KG1 (cell line): ENCODE data around the gene ULK4.
"Not testable (repeated sequence)": the region's sequence is repeated elsewhere in the genome, so short reads cannot be mapped to it uniquely, and the experiment has no call there.

Experiments
- DNase-seq: peaks from one replicate; lab custom pipeline; 2025; lab: John Stamatoyannopoulos, UW

The ULK4 gene

DNA sequence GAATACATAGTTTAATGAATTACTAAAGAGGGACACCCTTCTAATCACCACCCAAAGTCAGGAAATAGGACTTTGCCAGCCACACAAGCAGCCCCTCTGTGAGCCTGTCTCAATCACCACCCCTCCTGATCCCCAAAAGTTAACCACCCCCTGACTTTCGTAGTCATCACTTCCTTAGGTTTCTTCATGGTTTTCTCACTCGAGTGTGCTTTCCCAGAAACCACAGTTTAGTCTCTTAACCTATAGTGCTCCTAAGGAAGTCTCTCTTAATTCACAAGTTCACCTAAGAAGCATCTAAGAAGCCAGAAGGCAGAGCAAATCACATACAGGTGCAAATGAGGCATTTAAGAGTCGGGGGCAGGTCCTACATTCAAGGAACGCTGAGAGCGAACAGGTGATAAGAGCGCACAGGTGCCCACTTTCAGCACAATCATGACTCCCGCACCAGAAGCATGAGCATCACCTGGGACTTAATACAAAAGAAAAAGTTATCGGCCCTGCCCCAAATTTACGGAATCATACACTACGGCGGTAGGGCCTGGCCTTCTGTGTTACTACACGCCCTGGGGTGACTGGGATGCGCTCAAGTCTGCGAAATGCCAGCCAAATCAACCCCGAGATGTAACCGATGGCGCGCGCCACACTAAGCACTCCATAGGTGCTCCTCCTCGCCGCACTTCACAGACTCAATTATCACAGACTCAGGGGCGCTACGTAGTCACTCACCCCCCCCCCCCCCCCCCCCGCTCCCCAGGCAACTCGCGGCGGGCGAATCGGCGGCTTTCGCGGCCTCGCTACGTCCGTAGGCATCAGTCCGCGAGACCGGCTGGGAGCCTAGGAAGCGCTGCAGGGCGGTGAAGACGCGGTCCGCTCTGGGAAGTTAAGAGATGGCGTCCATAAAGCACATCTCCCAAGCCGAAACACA lies 815 bp downstream of the ULK4 start:
- DNase-seq, result peak; percentile 56

DNA sequence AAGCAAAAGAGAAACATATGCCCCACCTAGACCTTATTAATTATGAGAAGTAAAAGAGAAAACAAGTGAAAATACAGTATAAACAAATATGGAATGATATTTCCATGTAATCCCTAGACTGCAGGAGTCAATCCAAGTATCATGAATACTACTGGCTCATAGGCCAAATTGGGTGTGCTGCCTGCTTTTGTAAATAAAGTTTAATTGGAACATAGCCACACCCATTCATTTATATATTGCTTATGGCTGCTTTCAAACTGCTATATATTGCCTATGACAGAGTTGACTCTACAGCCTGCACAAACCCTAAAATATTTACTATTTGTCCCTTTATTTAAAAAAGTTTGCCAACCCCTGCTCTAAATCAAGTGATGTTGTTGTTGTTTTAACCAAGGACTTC lies 5.3 kb downstream of the ULK4 start:
- DNase-seq, result no peak

- DNase-seq, result no peak
These were observed 6.7 kb downstream of the ULK4 start for GRCh38 chr3:41955192-41955591.

DNA sequence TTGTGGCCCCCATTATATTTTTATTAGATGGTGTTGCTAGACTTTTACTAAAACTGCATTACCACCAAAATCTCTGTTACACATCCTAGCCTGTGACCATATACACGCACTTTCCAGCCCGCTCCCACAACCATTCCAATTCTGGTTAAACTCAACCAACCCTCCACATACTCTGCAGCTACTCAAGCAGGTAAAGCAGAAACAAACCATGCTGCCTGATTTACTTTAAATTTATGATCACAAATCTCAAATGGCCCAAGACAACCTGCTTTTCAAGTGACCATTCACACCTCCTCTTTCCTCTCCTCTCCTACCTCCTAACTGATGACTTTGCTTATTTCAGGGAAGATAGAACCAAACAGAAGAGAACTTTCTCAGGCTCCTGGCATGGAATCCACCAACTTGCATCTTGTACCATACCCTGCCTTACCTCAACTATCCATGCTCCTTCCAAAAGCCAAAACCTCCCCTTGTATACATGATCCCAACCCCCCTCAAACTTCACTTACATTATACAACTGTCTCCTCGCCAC lies 18.5 kb downstream of the ULK4 start:
- no peak for DNase-seq

GRCh38 chr3:41940393-41940792 lies 21.5 kb downstream of the ULK4 start:
- DNase-seq, result no peak

GRCh38 chr3:41936384-41936783 lies 25.5 kb downstream of the ULK4 start:
- DNase-seq, result no peak

- DNase-seq, result no peak
These were observed 28.7 kb downstream of the ULK4 start for GRCh38 chr3:41933154-41933676.

- no peak for DNase-seq
These were observed 29.4 kb downstream of the ULK4 start for GRCh38 chr3:41932464-41932863.

GRCh38 chr3:41920406-41920965 lies 41.4 kb downstream of the ULK4 start:
- no peak for DNase-seq

GRCh38 chr3:41915353-41915752 lies 46.5 kb downstream of the ULK4 start:
- DNase-seq, result no peak

GRCh38 chr3:41912280-41912679 lies 49.6 kb downstream of the ULK4 start:
- DNase-seq, result no peak

- no peak for DNase-seq
These were observed 54.4 kb downstream of the ULK4 start for GRCh38 chr3:41907330-41908073.

- no peak for DNase-seq
These were observed 61.6 kb downstream of the ULK4 start for GRCh38 chr3:41900265-41900664.

GRCh38 chr3:41898631-41899030 lies 63.3 kb downstream of the ULK4 start:
- no peak for DNase-seq

- DNase-seq, result no peak
These were observed 67.9 kb downstream of the ULK4 start for GRCh38 chr3:41893977-41894376.

- no peak for DNase-seq
These were observed 73.4 kb downstream of the ULK4 start for GRCh38 chr3:41888368-41889076.

DNA sequence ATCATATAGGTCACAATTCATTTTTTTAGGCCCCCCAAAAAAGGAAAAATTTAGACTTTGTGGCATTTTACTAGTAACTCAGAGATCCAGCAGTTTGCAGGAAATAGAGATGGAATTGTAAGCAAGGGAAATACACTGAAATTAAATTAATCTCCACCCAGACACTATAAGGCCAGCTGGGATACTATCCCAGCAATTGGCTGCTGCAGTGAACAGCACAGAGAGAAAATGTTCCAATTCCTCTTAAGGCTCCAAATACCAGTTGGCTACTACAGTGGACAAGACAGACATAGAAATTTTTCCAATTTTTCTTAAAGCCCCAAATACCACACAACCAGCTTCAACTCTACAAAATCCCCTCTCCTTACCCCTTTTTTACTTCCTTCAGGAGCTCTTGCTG lies 78.9 kb downstream of the ULK4 start:
- no peak for DNase-seq

DNA sequence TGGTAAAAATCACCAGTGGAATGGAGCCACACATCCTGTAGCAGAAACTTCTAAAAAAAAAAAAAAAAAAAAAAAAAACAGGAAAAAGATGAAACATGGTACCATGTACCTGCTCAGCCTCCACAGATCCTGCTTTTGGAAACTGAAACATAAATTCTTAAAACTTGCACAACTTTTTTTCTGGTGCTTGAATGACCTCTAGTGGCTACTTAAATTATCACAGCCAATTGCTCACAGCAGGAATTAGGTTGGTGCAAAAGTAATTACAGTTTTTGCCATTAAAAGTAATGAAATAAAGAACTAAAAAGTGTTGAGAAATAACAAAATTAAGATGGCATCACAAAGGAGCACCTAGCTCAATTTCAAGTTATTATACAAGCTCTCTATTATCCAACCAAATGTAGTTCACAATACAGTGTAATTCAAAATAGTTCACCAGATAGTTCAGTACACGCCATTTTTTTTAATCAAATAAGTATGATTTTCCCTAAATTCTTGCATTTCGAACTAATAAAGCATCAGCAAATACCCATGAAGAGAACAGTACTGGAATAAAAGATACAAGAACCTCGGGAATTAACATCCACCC lies 80.6 kb downstream of the ULK4 start:
- peak; percentile 5 for DNase-seq

DNA sequence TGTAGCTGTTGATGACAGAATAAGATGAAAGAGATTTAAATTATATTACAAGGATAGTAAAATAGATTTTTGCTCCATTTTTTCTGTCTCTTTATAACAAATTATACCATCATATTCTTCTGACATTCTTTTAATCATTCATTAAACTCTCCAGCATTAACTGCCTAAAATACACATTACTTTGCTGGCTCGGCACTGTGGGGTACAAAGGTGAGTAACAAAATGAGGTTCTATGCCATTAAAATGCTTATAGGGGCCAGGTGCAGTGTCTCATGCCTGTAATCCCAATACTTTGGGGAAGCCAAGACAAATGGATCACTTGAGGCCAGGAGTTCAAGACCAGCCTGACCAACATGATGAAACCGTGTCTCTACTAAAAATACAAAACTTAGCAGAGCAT lies 81.5 kb downstream of the ULK4 start:
- no peak for DNase-seq

DNA sequence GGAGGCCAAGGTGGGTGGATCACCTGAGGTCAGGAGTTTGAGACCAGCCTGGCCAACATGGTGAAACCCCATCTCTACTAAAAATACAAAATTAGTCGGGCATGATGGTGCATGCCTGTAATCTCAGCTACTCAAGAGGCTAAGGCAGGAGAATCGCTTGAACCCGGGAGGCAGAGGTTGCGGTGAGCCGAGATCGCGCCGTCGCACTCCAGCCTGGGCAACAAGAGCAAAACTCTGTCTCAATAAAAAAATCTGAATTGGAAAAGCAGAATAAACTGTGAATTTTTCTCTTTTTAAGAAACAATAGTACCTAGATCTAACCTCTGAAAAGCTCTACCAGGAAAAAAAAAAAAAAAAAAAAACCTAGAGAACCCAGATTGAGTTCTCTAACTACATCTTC lies 84.2 kb downstream of the ULK4 start:
- DNase-seq, result not testable (repeated sequence)

- no peak for DNase-seq
These were observed 87.9 kb downstream of the ULK4 start for GRCh38 chr3:41874022-41874421.
